HG02642 (cell line): ENCODE results near the gene FAM83E.
"Not testable (repeated sequence)": the region's sequence is repeated elsewhere in the genome, so short reads cannot be mapped to it uniquely, and the experiment has no call there.

ENCODE experiments used
- ATAC-seq: cut with Tn5 transposase; IDR thresholded peaks from one replicate; pipeline ENCODE4 v1.9.1; 2021; ENCODE audit warnings: mild to moderate bottlenecking; ENCODE audit not compliant: unreplicated experiment, poor library complexity

Gene FAM83E

DNA sequence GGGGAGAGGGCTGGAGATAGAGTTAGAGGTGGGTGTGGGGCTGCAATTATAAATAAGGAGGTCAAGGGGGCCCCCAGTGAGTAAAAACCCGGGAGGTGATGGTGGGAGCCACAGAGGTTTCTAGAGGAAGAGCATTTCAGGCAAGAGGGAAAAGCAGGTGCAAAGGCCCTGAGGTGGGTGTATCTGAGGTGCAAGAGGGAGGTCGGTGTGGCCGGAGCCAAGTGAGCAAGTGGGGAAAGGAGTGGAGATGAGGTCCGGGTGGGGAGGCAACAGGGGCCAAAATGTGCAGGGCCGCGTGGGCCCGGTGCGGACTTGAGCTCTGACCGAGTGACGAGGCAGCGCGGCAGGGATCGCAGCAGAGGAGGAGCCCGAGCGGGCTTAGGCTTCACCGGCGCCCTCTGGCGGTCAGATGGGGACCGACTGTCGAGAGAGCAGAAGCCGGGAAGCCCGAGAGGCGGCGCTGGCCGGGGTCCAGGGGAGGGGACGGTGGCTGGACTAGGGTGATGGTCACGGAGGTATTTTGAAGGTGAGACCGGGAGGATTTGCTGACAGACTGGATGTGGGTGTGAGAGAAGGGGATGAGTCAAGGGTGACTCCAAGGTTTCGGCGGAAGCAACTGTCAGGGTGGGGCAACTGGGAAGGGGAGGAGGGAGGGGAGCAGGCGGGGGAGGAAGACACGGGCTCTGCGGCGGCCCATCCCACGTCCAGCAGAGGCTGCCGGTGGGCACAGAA, 26.0 kb downstream of the FAM83E start:
- peak; percentile 57 for ATAC-seq

DNA sequence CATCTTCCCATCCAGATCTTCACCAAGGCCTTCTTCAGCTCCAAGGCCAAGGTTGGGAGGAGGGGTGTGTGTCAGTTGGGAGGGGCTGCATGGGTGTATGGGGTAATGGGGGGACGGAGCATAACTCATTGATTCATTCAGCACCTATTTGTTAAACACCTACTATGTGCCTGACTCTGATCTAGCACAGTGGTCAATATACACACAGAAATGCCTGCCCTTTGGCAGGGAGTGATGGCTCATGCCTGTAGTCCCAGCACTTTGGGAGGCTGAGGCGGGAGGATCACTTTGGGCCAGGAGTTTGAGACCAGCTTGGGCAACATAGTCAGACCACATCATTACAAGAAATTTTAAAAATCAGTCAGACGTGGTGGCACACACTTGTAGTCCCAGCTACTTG, 27.5 kb downstream of the FAM83E start:
- ATAC-seq = no peak

DNA sequence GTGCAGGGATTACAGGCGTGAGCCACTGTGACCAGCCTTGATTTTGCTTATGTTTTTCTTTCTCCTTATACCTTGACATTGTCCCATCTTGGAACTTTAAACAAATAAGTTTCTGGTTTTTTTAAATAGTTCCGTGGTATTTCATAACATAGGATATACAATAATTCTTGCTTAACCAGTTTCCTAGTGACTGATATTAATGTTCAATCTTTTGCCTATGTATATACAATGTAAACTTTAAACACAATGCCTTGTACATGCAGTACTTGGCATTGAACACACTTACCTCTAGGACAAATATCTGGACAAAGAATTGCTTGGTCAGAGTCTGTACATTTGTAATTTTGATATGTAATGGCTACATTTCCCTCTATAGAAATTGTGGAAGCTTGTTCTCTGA, 32.7 kb downstream of the FAM83E start:
- no peak for ATAC-seq

- ATAC-seq = no peak
These were observed 36.0 kb downstream of the FAM83E start for GRCh38 chr19:48578891-48579290.

GRCh38 chr19:48577908-48578307, 37.0 kb downstream of the FAM83E start:
- not testable (repeated sequence) for ATAC-seq

DNA sequence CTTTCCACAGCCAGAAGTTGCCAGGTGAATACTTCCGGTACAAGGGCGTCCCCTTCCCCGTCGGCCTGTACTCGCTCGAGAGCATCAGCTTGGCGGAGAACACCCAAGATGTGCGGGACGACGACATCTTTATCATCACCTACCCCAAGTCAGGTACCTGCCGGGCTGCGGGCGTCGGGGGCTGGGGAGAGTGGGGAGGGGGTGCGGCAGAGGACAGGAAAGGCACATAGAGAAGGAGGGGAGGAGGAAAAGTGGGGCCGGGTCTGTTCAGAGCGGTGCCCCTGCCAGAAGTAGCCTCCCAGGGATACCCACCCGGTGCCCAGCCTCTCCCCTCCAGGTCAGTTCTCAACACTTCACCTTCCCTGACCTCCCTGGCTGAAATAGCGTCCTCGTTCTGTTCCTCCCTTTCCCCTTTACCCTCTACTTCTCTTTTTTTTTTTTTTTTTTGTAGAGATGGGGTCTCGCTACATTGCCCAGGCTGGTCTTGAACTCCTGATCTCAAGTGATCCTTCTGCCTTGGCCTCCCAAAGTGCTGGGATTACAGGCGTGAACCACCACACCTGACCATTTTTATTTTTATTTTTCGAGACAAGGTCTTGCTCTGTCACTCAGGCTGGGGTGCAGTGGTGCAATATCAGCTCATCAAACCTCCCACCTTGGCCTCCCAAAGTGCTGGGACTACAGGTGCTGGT, 38.8 kb downstream of the FAM83E start:
- no peak for ATAC-seq

DNA sequence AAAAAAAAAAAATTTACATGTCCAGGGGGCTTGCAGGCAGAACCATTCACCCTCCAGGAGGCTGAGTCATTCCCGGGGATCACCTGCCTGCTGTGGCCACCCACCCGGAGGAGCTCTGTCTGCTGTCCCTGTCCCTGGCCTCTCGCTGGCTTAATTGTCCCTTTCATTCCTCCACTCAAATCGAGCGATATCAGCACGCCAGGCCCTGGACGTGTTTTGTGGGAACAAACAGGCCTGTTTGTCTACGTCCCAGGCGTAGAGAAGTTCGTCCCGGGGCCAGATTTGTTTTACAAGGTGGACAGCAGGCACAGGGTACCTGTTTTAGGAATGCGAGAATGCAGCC, 41.7 kb downstream of the FAM83E start:
- ATAC-seq = no peak

GRCh38 chr19:48571378-48572162, 43.3 kb downstream of the FAM83E start:
- ATAC-seq = no peak

DNA sequence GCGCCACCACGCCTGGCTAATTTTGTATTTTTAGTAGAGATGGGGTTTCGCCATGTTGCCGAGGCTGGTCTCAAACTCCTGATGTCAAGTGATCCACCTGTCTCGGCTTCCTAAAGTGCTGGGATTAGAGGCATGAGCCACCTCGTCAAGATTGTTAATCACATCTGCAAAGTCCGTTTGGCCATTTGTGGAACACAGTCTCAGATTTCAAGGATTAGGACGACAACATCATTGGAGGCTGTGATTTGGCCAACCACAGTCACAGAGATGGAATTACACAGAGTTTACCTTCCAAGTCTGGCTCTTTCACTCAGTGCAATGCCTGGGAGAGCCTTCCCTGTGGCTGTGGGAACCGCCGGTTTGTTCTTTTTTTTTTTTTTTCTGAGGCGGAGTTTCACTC, 45.1 kb downstream of the FAM83E start:
- ATAC-seq = no peak

DNA sequence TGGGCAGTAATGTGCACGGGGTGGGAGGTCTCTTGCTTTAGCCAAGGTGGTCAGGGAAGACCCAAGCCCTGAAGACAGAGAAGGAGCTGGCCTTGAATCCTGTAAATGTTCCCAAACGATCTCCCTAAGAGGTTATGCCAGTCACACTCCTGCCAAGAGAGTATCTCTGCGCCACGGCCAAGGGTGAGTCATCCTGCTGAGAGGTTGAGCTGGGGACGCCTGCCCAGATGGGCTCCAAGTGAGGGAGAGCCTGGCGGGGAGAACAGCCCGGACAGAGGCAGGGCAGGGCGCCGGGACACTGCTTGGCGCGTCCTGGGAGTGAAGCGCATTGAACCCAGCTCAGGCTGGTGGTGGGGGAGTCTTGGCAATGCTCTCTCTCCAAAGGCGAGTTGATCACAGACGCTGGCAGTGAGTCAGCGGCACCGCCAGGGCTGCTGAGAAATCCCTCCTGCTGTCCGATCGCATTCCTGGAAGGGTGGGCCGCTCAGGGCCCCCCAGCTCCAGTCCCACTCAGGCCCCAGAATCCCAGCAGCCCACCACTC, 46.5 kb downstream of the FAM83E start:
- ATAC-seq = no peak

- ATAC-seq = no peak
These were observed 49.8 kb downstream of the FAM83E start for GRCh38 chr19:48565090-48565489.
